Stomach smooth muscle (tissue), 2 donors: ENCODE measurements around the gene COG8.
"Not testable (repeated sequence)": the region's sequence is repeated elsewhere in the genome, so short reads cannot be mapped to it uniquely, and the experiment has no call there.

Experiments used
- H3K27ac ChIP-seq: one replicate; pipeline ENCODE4 v1.7.0; 2013; ENCODE audit warnings: mild to moderate bottlenecking, low read length, inconsistent platforms
- H3K27me3 ChIP-seq, 2 donors: one replicate each; pipeline ENCODE4 v1.7.0; 2013; ENCODE audit warnings: low read length in 2 of 2; ENCODE audit not compliant: insufficient read depth in 2 of 2, control insufficient read depth in 1 of 2
- H3K36me3 ChIP-seq, 2 donors: one replicate each; pipeline ENCODE4 v1.7.0; 2013; ENCODE audit warnings: low read length in 2 of 2; ENCODE audit not compliant: control insufficient read depth in 2 of 2, insufficient read depth in 2 of 2
- H3K4me1 ChIP-seq: one replicate; pipeline ENCODE4 v1.7.0; 2013; ENCODE audit warnings: low read length; ENCODE audit not compliant: control insufficient read depth, insufficient read depth
- H3K4me3 ChIP-seq, 2 donors: one replicate each; pipeline ENCODE4 v1.7.0; 2013; ENCODE audit warnings: low read length in 2 of 2
- H3K9ac ChIP-seq, 2 donors: one replicate each; pipeline ENCODE4 v1.7.0; 2013; ENCODE audit warnings: low read length in 2 of 2, mild to moderate bottlenecking in 1 of 2
- H3K9me3 ChIP-seq, 2 donors: one replicate each; pipeline ENCODE4 v1.7.0; 2013; ENCODE audit warnings: low read length in 2 of 2; ENCODE audit not compliant: control insufficient read depth in 2 of 2
- donor health status: healthy.
- donor health status: Pancreatic carcinoma.

The COG8 gene

DNA sequence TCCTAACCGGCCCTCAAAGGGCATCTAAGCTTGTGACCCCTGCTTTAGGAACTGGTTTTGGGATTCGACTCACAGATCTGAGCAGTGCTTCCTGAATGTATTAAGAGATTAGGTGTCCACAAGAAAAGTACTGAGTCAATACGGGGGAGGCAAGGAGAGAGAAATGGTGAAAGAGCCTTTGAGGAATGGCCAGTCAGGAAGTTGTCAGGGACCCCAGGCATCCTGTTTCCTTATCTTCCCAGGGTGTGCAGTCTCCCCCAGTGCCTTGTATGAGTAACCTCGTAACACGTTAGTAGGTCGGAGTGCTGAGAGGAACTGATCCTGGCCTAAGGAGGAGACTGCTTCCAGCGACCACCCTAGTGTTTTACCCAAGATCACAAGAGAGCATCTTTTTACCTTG lies 28.6 kb upstream of the COG8 start:
- H3K36me3 ChIP-seq, result peaks cover 42 to 65% of the 10 kb centered on the region in 2 donors

GRCh38 chr16:69366431-69366830 lies 27.1 kb upstream of the COG8 start:
- Histone ChIP-seq H3K9ac (no peak overlapping the region), H3K9me3 (no peaks in the 10 kb centered on the region), H3K36me3 (peaks cover 45 to 57% of the 10 kb centered on the region in 2 donors), H3K27me3 (no peaks in the 10 kb centered on the region), H3K4me1 (no peaks in the 10 kb centered on the region), H3K27ac (no peak overlapping the region), H3K4me3 (no peak overlapping the region)

More for the DNA sequence above, 28.6 kb upstream of the COG8 start:
- no peaks in the 10 kb centered on the region for H3K9me3 ChIP-seq
- no peak overlapping the region for H3K4me3 ChIP-seq
- H3K4me1 ChIP-seq, result no peaks in the 10 kb centered on the region
- H3K9ac ChIP-seq, result no peak overlapping the region
- H3K27me3 ChIP-seq, result no peaks in the 10 kb centered on the region
- no peak overlapping the region for H3K27ac ChIP-seq

- Histone ChIP-seq H3K36me3 (peaks cover 48 to 58% of the 10 kb centered on the region in 2 donors), H3K9ac (no peak overlapping the region)
Observed at GRCh38 chr16:69365901-69366300, 26.5 kb upstream of the COG8 start.

DNA sequence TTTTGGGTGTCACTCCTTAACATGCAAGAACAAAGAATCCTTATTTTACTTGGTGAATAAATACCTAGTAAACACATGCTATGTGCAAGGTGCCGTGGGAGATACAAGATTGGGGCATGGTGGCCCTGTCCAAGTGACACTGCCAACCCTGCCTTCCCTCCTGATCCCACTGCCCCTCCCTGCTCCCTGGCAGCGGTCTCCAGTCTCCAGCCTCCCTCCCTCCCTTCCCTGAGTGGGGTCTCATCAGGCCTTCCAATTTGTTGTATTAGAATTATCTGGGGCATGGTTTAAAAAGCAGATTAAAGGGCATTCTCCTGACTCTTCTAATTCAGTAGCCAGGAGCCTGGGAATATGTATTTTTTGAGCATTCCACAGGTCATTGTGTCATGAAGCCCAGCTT lies 24.7 kb upstream of the COG8 start:
- Histone ChIP-seq H3K4me1 (no peaks in the 10 kb centered on the region), H3K36me3 (peaks cover 35 to 45% of the 10 kb centered on the region in 2 donors), H3K9me3 (no peaks in the 10 kb centered on the region), H3K27ac (no peak overlapping the region), H3K9ac (no peak overlapping the region), H3K27me3 (no peaks in the 10 kb centered on the region), H3K4me3 (no peak overlapping the region)

More at GRCh38 chr16:69365901-69366300, 26.5 kb upstream of the COG8 start:
- H3K27me3 ChIP-seq, result no peaks in the 10 kb centered on the region
- H3K27ac ChIP-seq, result no peak overlapping the region
- H3K4me1 ChIP-seq, result no peaks in the 10 kb centered on the region
- H3K4me3 ChIP-seq, result no peak overlapping the region
- H3K9me3 ChIP-seq, result no peaks in the 10 kb centered on the region

DNA sequence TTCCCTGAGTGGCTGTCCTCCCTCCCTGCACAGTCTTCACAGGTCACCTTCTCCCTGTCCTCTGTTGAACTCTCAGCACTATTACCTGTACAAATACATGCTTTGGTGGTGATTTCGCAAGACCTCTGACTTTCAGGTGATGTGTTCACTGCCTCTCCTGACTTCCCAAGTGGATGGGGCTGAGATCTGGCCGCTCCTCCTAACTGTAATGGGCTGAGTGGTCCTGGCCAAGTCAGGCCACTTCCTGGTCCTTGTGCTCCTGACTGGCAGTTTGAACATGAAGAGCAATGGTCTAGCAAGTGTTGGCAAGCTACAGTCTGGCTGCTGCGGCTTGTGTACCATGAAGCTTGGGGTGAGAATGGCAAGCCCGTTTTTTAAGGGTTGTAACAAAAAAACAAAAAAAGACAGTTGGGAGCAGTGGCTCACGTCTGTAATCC lies 23.9 kb upstream of the COG8 start:
- H3K36me3 ChIP-seq, result peaks cover 35 to 40% of the 10 kb centered on the region in 2 donors
- H3K4me3 ChIP-seq, result no peak overlapping the region
- no peak overlapping the region for H3K9ac ChIP-seq
- H3K9me3 ChIP-seq, result no peaks in the 10 kb centered on the region
- no peaks in the 10 kb centered on the region for H3K4me1 ChIP-seq
- H3K27me3 ChIP-seq, result no peaks in the 10 kb centered on the region
- H3K27ac ChIP-seq, result no peak overlapping the region

DNA sequence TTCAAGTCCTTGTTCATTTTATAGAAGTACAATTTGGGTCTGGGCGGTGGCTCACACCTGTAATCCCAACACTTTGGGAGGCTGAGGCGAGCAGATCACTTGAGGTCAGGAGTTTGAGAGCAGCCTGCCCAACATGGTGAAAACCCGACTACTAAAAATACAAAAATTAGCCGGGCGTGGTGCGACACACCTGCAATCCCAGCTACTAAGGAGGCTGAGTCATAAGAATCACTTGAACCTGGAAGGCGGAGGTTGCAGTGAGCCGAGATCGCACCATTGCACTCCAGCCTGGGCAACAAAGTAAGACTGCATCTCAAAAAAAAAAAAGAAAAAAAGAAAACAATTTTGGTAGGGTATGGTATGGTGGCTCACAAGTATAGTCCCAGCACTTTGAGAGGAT lies 20.7 kb upstream of the COG8 start:
- H3K27ac ChIP-seq, H3K27me3 ChIP-seq, H3K9ac ChIP-seq, H3K4me1 ChIP-seq, H3K4me3 ChIP-seq, H3K9me3 ChIP-seq: not testable (repeated sequence)
- H3K36me3 ChIP-seq, result peaks cover 22 to 27% of the 10 kb centered on the region in 2 donors

DNA sequence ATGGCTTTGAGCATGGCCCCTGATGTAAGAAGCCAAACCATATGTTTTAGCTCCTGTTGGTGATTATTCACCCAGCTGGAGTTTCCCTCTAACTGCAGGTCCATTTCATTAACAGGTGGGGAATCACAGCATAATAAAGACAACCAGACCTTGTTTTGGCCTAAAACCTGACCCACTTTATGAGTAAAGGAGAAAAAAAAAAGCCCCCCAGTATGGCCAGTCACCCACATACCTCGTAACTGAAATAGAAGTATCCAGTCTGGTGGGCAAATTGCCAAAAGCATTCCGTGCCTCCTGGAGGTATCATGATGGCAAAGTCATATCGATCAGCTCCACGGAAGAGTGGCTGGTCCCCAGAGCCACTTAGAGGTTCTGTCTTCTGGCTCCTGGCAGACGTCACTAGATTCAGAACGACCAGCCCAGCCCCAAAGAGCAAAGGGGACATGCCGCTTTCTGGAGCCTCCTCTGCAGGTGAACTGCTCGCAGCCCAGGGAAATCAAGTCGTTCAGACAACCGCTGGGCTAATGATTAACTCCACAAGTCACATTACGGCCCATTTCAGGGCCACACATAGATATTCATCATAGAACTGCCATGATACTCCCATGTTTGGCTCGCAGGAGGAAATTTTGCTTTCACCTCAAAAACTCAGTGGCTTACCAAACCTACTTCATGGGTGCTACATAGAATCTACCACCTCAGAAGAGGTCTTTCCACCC lies 12.1 kb upstream of the COG8 start, which contains the start of gene TMED6:
Gene TMED6, minus strand, starts transcription at position 478 of the 719 bp plus-strand sequence. Its CDS starts 33 bp downstream, at position 445.
- no peak within 1 kb of the TSS for H3K9ac ChIP-seq
- no peaks in the 10 kb centered on the region for H3K9me3 ChIP-seq
- no peaks in the 10 kb centered on the region for H3K4me1 ChIP-seq
- H3K27ac ChIP-seq, result no peak within 1 kb of the TSS
- H3K4me3 ChIP-seq, result no peak within 1 kb of the TSS
- no peaks in the 10 kb centered on the region for H3K27me3 ChIP-seq
- peaks cover 19 to 31% of the 10 kb centered on the region in 2 donors for H3K36me3 ChIP-seq

- H3K9ac ChIP-seq, result no peak overlapping the region
- peaks cover 13 to 24% of the 10 kb centered on the region in 2 donors for H3K36me3 ChIP-seq
- no peaks in the 10 kb centered on the region for H3K4me1 ChIP-seq
- H3K27me3 ChIP-seq, result no peaks in the 10 kb centered on the region
- H3K27ac ChIP-seq, result no peak overlapping the region
- no peaks in the 10 kb centered on the region for H3K9me3 ChIP-seq
- H3K4me3 ChIP-seq, result no peak overlapping the region
Observed at GRCh38 chr16:69350536-69351133, 11.3 kb upstream of the COG8 start.

DNA sequence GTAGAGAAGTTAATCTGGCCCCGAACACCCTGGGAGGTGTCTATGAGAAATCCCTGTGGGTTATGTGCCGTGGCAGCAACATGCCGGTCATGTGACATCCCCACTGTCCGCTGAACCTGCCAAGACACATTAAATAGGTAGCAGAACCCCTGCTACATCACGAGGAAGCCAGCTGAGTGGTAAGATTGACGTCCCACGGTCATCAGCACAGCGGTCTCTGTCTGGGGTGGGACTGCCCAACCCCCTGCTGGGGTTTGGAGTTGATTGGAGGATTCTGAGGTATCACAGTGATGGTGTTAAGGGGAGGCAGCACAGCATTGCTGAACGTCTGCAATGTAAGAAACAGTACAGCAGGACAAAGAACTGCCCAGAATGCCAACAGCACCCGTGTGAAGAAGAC lies 10.2 kb upstream of the COG8 start:
- Histone ChIP-seq H3K4me3 (no peak overlapping the region), H3K36me3 (peaks cover 8 to 20% of the 10 kb centered on the region in 2 donors), H3K27me3 (no peaks in the 10 kb centered on the region), H3K9ac (no peak overlapping the region), H3K4me1 (no peaks in the 10 kb centered on the region), H3K9me3 (no peaks in the 10 kb centered on the region), H3K27ac (no peak overlapping the region)

DNA sequence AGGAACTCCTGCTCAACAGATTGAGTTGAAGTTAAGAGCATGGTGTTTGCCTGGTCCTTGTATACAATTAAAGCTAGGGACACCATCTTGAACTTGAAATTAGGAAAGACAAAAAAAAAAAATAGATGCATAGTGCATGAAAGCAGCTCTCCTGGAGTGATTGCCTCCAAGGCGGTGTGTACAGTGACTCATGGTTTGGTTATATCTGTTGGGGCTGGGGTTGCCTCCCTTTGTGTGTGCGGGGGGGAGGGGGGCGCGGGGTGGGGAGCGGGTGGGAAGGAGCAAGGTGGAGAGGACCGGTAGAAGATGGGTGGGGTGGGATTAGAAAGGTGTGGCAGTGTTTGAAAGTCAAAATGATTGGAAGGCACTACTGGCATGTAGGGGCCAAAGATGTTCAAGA lies 8.9 kb upstream of the COG8 start:
- Histone ChIP-seq H3K36me3 (peaks cover 7 to 24% of the 10 kb centered on the region in 2 donors), H3K27me3 (no peaks in the 10 kb centered on the region), H3K4me1 (no peaks in the 10 kb centered on the region), H3K27ac (no peak overlapping the region), H3K9ac (no peak overlapping the region), H3K4me3 (no peak overlapping the region), H3K9me3 (no peaks in the 10 kb centered on the region)

GRCh38 chr16:69346683-69347082 lies 7.3 kb upstream of the COG8 start:
- Histone ChIP-seq H3K4me3 (no peak overlapping the region), H3K9me3 (no peaks in the 10 kb centered on the region), H3K4me1 (no peaks in the 10 kb centered on the region), H3K27ac (no peak overlapping the region), H3K36me3 (peaks cover 9 to 17% of the 10 kb centered on the region in 2 donors), H3K27me3 (no peaks in the 10 kb centered on the region), H3K9ac (no peak overlapping the region)
